ENCODE measurements around the gene HOXA13. TPM values are rescaled to one million over a fixed set of nuclear protein-coding genes. Genes with fewer than 3 reads are reported as not detected.

Gene HOXA13
- polyA plus RNA-seq, 1 of the 3 experiments (the other 2 are of a cell fraction): not detected

- TF ChIP-seq USF1 (IDR thresholded peaks at IDR 0.05; ENCODE audit: borderline replicate concordance, low read depth): no peak
- TF ChIP-seq GABPA (IDR thresholded peaks at IDR 0.05; ENCODE audit: low read depth): no peak
- no peak for TF ChIP-seq CTCF (IDR thresholded peaks at IDR 0.05)
Measured at GRCh38 chr7:27203365-27203953, 3.6 kb upstream of the HOXA13 start (continued).

GRCh38 chr7:27202862-27203134, 2.9 kb upstream of the HOXA13 start:
- no peaks in the 10 kb centered on the region for H3K9me2 ChIP-seq
- H3K36me3 ChIP-seq (replicated peaks in 1 of 2; ENCODE audit: control insufficient read depth in 1 of 2, insufficient read depth in 2 of 2, low read length in 1 of 2): no peaks in the 10 kb centered on the region
- no peak overlapping the region for H3K4me2 ChIP-seq
- peaks cover 6% of the 10 kb centered on the region; the same call in 1 of the 2 replicates for H4K20me1 ChIP-seq (ENCODE audit: insufficient read depth)
- H3K79me2 ChIP-seq (ENCODE audit: insufficient read depth): no peaks in the 10 kb centered on the region
- peaks cover 0 to 7% of the 10 kb centered on the region in 2 experiments; a peak in 1 of 4 replicates for H3K4me1 ChIP-seq (ENCODE audit: control insufficient read depth in 1 of 2, insufficient read depth in 2 of 2, low read depth in 1 of 2, low read length in 1 of 2)
- POLR2A ChIA-PET: no interaction called here
- CTCF ChIA-PET: interaction anchor here (0.6 to 7.3 kb wide), 14 partner anchors 9 to 894 kb away, joined by 3 to 37 read pairs (median 4); no protein-coding TSS in a partner anchor
- no peak overlapping the region for H3K27ac ChIP-seq (ENCODE audit: low read depth in 2 of 2, low read length in 1 of 2)
- H3F3A ChIP-seq (replicated peaks; ENCODE audit: insufficient read depth): no peaks in the 10 kb centered on the region
- DNase-seq: no peak
- no peak overlapping the region for H3K9ac ChIP-seq
- no peaks in the 10 kb centered on the region for H3K9me3 ChIP-seq
- TF ChIP-seq RFX5 (IDR thresholded peaks at IDR 0.05; ENCODE audit: low read length): no peak
- TF ChIP-seq ZBTB33 (IDR thresholded peaks at IDR 0.05; ENCODE audit: borderline replicate concordance, low read depth): no peak
- TF ChIP-seq MAX (IDR thresholded peaks at IDR 0.05; ENCODE audit: low read depth): no peak
- TF ChIP-seq SIN3A (IDR thresholded peaks at IDR 0.05; ENCODE audit: borderline replicate concordance, low read depth, low read length): no peak
- no peak for TF ChIP-seq NFIC (IDR thresholded peaks at IDR 0.05; ENCODE audit: borderline replicate concordance)
- no peak for TF ChIP-seq NRF1 (IDR thresholded peaks at IDR 0.05; ENCODE audit: low read depth, low read length)
- no peak for TF ChIP-seq USF2 (IDR thresholded peaks at IDR 0.05; ENCODE audit: borderline replicate concordance, low read depth, low read length)
- TF ChIP-seq CTCF (IDR thresholded peaks at IDR 0.05): no peak
- 12% methylated on average over 3 of the region's 3 CpGs for WGBS (ENCODE audit: low lambda C conversion rate)
- no peak overlapping the region for H2AFZ ChIP-seq (ENCODE audit: low read depth)
- H3K4me3 ChIP-seq (ENCODE audit: low read depth in 2 of 2, low read length in 1 of 2): no peak overlapping the region
- peaks cover 93% of the 10 kb centered on the region for H3K27me3 ChIP-seq (ENCODE audit: insufficient read depth)

Measured in SK-N-SH (cell line).